Suppressor macrophage treated with lipopolysaccharide for 1 hour (primary cell): ENCODE results near the gene FAM149A.

Experiments used
- DNase-seq, 3 donors: peaks; one replicate each; pipeline ENCODE4 v3.0.0-alpha.2; 2020 to 2022

FAM149A gene

GRCh38 chr4:186159613-186160012 lies 55.1 kb downstream of the FAM149A start:
- DNase-seq, result no peak

GRCh38 chr4:186161138-186161537 lies 56.6 kb downstream of the FAM149A start:
- no peak for DNase-seq

GRCh38 chr4:186166852-186167512 lies 62.5 kb downstream of the FAM149A start:
- DNase-seq, result no peak

- DNase-seq, result no peak
Measured at GRCh38 chr4:186167605-186168004, 63.1 kb downstream of the FAM149A start.

GRCh38 chr4:186168750-186169149 lies 64.2 kb downstream of the FAM149A start:
- no peak for DNase-seq

- DNase-seq, result no peak
Measured at GRCh38 chr4:186169333-186169944, 64.9 kb downstream of the FAM149A start.

GRCh38 chr4:186169945-186170802 lies 65.7 kb downstream of the FAM149A start:
- no peak for DNase-seq

- DNase-seq, result no peak
Measured at GRCh38 chr4:186170966-186171365, 66.5 kb downstream of the FAM149A start.

- no peak for DNase-seq
Measured at GRCh38 chr4:186172546-186172945, 68.0 kb downstream of the FAM149A start.

- DNase-seq, result no peak
Measured at GRCh38 chr4:186188107-186188506, 83.6 kb downstream of the FAM149A start.

- no peak for DNase-seq
Measured at GRCh38 chr4:186189656-186190055, 85.2 kb downstream of the FAM149A start.

- no peak for DNase-seq
Measured at GRCh38 chr4:186190581-186191199, 86.2 kb downstream of the FAM149A start.

- peak; percentile 94 to 96 (median 95) for DNase-seq
Measured at GRCh38 chr4:186191200-186192065, 86.9 kb downstream of the FAM149A start, which contains the start of gene CYP4V2. Gene CYP4V2 (plus strand): TSS chr4:186191567. CDS start chr4:186191824, 257 bp downstream.

- DNase-seq, result peak; percentile 46 to 54 (median 54)
Measured at GRCh38 chr4:186192066-186192612, 87.6 kb downstream of the FAM149A start.

GRCh38 chr4:186193851-186194250 lies 89.3 kb downstream of the FAM149A start:
- no peak for DNase-seq

GRCh38 chr4:186196063-186196462 lies 91.6 kb downstream of the FAM149A start:
- no peak for DNase-seq

GRCh38 chr4:186200516-186200915 lies 96.0 kb downstream of the FAM149A start:
- no peak for DNase-seq

- DNase-seq, result no peak
Measured at GRCh38 chr4:186201010-186201409, 96.5 kb downstream of the FAM149A start.

GRCh38 chr4:186201535-186202230 lies 97.2 kb downstream of the FAM149A start:
- DNase-seq, result peak; percentile 41 to 49 (median 46)

- no peak for DNase-seq
Measured at GRCh38 chr4:186202490-186203140, 98.1 kb downstream of the FAM149A start.

- DNase-seq, result no peak
Measured at GRCh38 chr4:186203406-186203805, 98.9 kb downstream of the FAM149A start.
